ENCODE results near the gene HMOX2. TPM values are rescaled to one million over a fixed set of nuclear protein-coding genes. Genes with fewer than 3 reads are reported as not detected.

The HMOX2 gene
- total RNA-seq, 1 donor from 2014 or later = 39.6 TPM

- Mint-ChIP-seq H3K4me1 (peaks cover 14% of the 10 kb centered on the region), H3K27ac (ENCODE audit: unreplicated experiment) (no peak overlapping the region), H3K9me3 (no peaks in the 10 kb centered on the region), H3K4me3 (no peak overlapping the region), H3K27me3 (ENCODE audit: low read depth) (no peaks in the 10 kb centered on the region), H3K36me3 (ENCODE audit: low read depth) (no peaks in the 10 kb centered on the region)
- TF ChIP-seq, protein P1, sequence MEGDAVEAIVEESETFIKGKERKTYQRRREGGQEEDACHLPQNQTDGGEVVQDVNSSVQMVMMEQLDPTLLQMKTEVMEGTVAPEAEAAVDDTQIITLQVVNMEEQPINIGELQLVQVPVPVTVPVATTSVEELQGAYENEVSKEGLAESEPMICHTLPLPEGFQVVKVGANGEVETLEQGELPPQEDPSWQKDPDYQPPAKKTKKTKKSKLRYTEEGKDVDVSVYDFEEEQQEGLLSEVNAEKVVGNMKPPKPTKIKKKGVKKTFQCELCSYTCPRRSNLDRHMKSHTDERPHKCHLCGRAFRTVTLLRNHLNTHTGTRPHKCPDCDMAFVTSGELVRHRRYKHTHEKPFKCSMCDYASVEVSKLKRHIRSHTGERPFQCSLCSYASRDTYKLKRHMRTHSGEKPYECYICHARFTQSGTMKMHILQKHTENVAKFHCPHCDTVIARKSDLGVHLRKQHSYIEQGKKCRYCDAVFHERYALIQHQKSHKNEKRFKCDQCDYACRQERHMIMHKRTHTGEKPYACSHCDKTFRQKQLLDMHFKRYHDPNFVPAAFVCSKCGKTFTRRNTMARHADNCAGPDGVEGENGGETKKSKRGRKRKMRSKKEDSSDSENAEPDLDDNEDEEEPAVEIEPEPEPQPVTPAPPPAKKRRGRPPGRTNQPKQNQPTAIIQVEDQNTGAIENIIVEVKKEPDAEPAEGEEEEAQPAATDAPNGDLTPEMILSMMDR (conservative IDR thresholded peaks at IDR 0.05) = no peak
- DNase-seq (ENCODE audit: low read depth, low spot score) = no peak
These were observed 24.9 kb downstream of the HMOX2 start for GRCh38 chr16:4501071-4501478.

GRCh38 chr16:4505356-4506147 is 29.4 kb downstream of the HMOX2 start:
- H3K9me3 Mint-ChIP-seq = no peaks in the 10 kb centered on the region
- no peak for DNase-seq (ENCODE audit: low read depth, low spot score)
- no peaks in the 10 kb centered on the region for H3K36me3 Mint-ChIP-seq (ENCODE audit: low read depth)
- H3K27ac Mint-ChIP-seq (ENCODE audit: unreplicated experiment) = no peak overlapping the region
- H3K4me3 Mint-ChIP-seq = no peak overlapping the region
- TF ChIP-seq, protein P1 (conservative IDR thresholded peaks at IDR 0.05) = no peak
- H3K4me1 Mint-ChIP-seq = peaks cover 13% of the 10 kb centered on the region
- H3K27me3 Mint-ChIP-seq (ENCODE audit: low read depth) = no peaks in the 10 kb centered on the region

- peak; percentile 44 for DNase-seq (ENCODE audit: low read depth, low spot score)
- Mint-ChIP-seq H3K27ac (ENCODE audit: unreplicated experiment) (peak overlapping the region; percentile 67), H3K27me3 (ENCODE audit: low read depth) (no peaks in the 10 kb centered on the region), H3K9me3 (no peaks in the 10 kb centered on the region), H3K36me3 (ENCODE audit: low read depth) (no peaks in the 10 kb centered on the region), H3K4me1 (peaks cover 4% of the 10 kb centered on the region), H3K4me3 (no peak overlapping the region)
- TF ChIP-seq, protein P1 (conservative IDR thresholded peaks at IDR 0.05) = peak; percentile 88
These were observed 30.3 kb downstream of the HMOX2 start for GRCh38 chr16:4506450-4506849.

DNA sequence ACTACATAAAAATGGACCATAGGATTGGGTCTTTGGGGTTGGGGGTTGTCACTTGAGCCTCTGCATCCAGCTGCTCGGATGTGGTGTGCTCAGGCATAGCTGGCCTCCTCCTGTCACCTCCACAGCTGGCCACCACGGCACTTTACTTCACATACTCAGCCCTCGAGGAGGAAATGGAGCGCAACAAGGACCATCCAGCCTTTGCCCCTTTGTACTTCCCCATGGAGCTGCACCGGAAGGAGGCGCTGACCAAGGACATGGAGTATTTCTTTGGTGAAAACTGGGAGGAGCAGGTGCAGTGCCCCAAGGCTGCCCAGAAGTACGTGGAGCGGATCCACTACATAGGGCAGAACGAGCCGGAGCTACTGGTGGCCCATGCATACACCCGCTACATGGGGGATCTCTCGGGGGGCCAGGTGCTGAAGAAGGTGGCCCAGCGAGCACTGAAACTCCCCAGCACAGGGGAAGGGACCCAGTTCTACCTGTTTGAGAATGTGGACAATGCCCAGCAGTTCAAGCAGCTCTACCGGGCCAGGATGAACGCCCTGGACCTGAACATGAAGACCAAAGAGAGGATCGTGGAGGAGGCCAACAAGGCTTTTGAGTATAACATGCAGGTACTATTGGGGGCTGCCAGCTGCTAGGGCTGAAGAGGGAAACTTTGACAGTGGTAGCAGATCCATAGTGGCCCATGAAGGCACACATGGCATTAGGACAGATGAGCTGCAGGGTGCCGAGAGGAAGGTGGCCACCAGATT is 31.6 kb downstream of the HMOX2 start:
- TF ChIP-seq, protein P1 (conservative IDR thresholded peaks at IDR 0.05) = no peak
- Mint-ChIP-seq H3K27ac (ENCODE audit: unreplicated experiment) (no peak overlapping the region), H3K4me3 (no peak overlapping the region), H3K4me1 (no peaks in the 10 kb centered on the region), H3K27me3 (ENCODE audit: low read depth) (no peaks in the 10 kb centered on the region), H3K36me3 (ENCODE audit: low read depth) (no peaks in the 10 kb centered on the region), H3K9me3 (no peaks in the 10 kb centered on the region)
- DNase-seq (ENCODE audit: low read depth, low spot score) = no peak

- Mint-ChIP-seq H3K36me3 (ENCODE audit: low read depth) (no peaks in the 10 kb centered on the region), H3K9me3 (no peaks in the 10 kb centered on the region), H3K4me1 (no peaks in the 10 kb centered on the region), H3K27ac (ENCODE audit: unreplicated experiment) (no peak overlapping the region), H3K4me3 (no peak overlapping the region), H3K27me3 (ENCODE audit: low read depth) (no peaks in the 10 kb centered on the region)
- TF ChIP-seq, protein P1 (conservative IDR thresholded peaks at IDR 0.05) = no peak
- no peak for DNase-seq (ENCODE audit: low read depth, low spot score)
These were observed 32.6 kb downstream of the HMOX2 start for GRCh38 chr16:4508806-4509205.

All from neural crest cell (in vitro differentiated cells).